HEK293T (cell line): Measurements from ENCODE around the gene VILL.

Experiments
- CTCF ChIA-PET: fragments of 350-600 bp; formaldehyde crosslinking; extraction: SDS; loops from one replicate; lab custom pipeline; 2021; ENCODE audit warnings: antibody characterized with exemption, inconsistent platforms; lab: Yijun Ruan, JAX
- POLR2A ChIA-PET: fragments of 350-600 bp; formaldehyde crosslinking; extraction: SDS; loops from one replicate; lab custom pipeline; 2020; ENCODE audit warnings: antibody characterized with exemption, inconsistent platforms; lab: Yijun Ruan, JAX
- DNase-seq: peaks from one replicate; pipeline ENCODE4 v3.0.0; 2012; ENCODE audit warnings: mixed read lengths; ENCODE audit errors: extremely low spot score
- ARNT ChIP-seq: fragments of 450-650 bp; IDR thresholded peaks from 2 replicates; pipeline ENCODE4 v1.6.1; 2017; ENCODE audit warnings: mild to moderate bottlenecking
- BHLHE40 ChIP-seq: fragments of 450-650 bp; IDR thresholded peaks from 2 replicates; pipeline ENCODE4 v1.6.1; 2016; ENCODE audit warnings: mild to moderate bottlenecking, moderate library complexity, borderline replicate concordance
- CTBP1 ChIP-seq: fragments of 450-650 bp; IDR thresholded peaks from 2 replicates; pipeline ENCODE4 v1.6.1; 2016; ENCODE audit warnings: borderline replicate concordance
- ELF4 ChIP-seq: fragments of 450-650 bp; IDR thresholded peaks from 2 replicates; pipeline ENCODE4 v1.6.1; 2017; ENCODE audit warnings: antibody characterized with exemption
- FOXA1 ChIP-seq: fragments of 450-650 bp; IDR thresholded peaks from 2 replicates; pipeline ENCODE4 v1.6.1; 2016; ENCODE audit warnings: mild to moderate bottlenecking
- FOXK2 ChIP-seq: fragments of 450-650 bp; IDR thresholded peaks from 2 replicates; pipeline ENCODE4 v1.6.1; 2016; ENCODE audit warnings: mild to moderate bottlenecking
- FOXM1 ChIP-seq: fragments of 450-650 bp; IDR thresholded peaks from 2 replicates; pipeline ENCODE4 v1.6.1; 2017; ENCODE audit warnings: mild to moderate bottlenecking, borderline replicate concordance
- HDGF ChIP-seq: fragments of 450-650 bp; IDR thresholded peaks from 2 replicates; pipeline ENCODE4 v1.6.1; 2017; ENCODE audit warnings: antibody characterized with exemption, borderline replicate concordance
- L3MBTL2 ChIP-seq: fragments of 450-650 bp; conservative IDR thresholded peaks from 2 replicates; pipeline ENCODE4 v1.6.1; 2016; ENCODE audit warnings: mild to moderate bottlenecking
- LEF1 ChIP-seq: fragments of 450-650 bp; IDR thresholded peaks from 2 replicates; pipeline ENCODE4 v1.6.1; 2017; ENCODE audit warnings: mild to moderate bottlenecking, borderline replicate concordance
- NFRKB ChIP-seq: fragments of 450-650 bp; IDR thresholded peaks from 2 replicates; pipeline ENCODE4 v1.6.1; 2016; ENCODE audit warnings: mild to moderate bottlenecking, moderate library complexity
- PKNOX1 ChIP-seq: fragments of 450-650 bp; IDR thresholded peaks from 2 replicates; pipeline ENCODE4 v1.6.1; 2016
- SP1 ChIP-seq: fragments of 450-650 bp; IDR thresholded peaks from 2 replicates; pipeline ENCODE4 v1.6.1; 2017
- SUZ12 ChIP-seq: fragments of 450-650 bp; IDR thresholded peaks from 2 replicates; pipeline ENCODE4 v1.6.1; 2016; ENCODE audit warnings: mild to moderate bottlenecking
- TARDBP ChIP-seq: fragments of 450-650 bp; IDR thresholded peaks from 2 replicates; pipeline ENCODE4 v1.6.1; 2016
- ZNF384 ChIP-seq: fragments of 450-650 bp; IDR thresholded peaks from 2 replicates; pipeline ENCODE4 v1.6.1; 2016

Gene VILL

DNA sequence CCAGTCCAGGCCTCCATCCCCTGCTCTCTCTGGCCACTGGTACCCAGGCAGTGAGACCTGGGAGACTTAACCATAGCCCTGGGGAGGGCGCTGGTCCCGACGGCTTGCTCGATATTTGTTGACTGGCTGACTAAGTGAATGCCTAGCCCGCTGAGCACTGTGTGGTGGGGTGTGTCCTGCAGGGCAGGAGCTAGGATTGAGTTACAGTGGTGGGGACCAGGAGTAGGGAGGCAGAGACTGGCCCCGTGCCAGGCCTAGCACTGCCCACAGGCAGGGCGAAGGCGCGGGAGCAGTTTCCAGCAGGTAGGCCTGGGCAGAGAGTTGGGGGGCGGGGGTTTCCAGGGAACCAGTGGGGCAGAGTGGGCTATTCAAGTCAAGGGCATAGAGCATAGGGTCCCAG lies at the start of gene VILL:
VILL (plus strand) TSS at position 260 of the 400 bp plus-strand sequence. CDS start 2,887 bp downstream, outside the sequence.
- DNase-seq = no peak
- TF ChIP-seq ELF4 (no peak), BHLHE40 (no peak), FOXM1 (no peak), FOXK2 (no peak), CTBP1 (no peak), HDGF (no peak), ARNT (no peak), LEF1 (no peak), TARDBP (no peak), FOXA1 (no peak), ZNF384 (no peak), SUZ12 (no peak), NFRKB (no peak), SP1 (no peak)
- CTCF ChIA-PET = no interaction called here
- POLR2A ChIA-PET = no interaction called here

GRCh38 chr3:37941608-37942508 lies 48.7 kb upstream of the VILL start:
- POLR2A ChIA-PET = no interaction called here
- no peak for DNase-seq
- CTCF ChIA-PET = no interaction called here
- TF ChIP-seq SP1 (no peak), PKNOX1 (no peak), L3MBTL2 (no peak), SUZ12 (no peak), FOXK2 (no peak)

GRCh38 chr3:37942646-37943045 lies 47.9 kb upstream of the VILL start:
- CTCF ChIA-PET = no interaction called here
- POLR2A ChIA-PET = no interaction called here
- TF ChIP-seq BHLHE40 = no peak
- no peak for TF ChIP-seq FOXA1
- TF ChIP-seq ARNT = no peak
- no peak for TF ChIP-seq NFRKB
- no peak for TF ChIP-seq L3MBTL2
- no peak for TF ChIP-seq TARDBP
- no peak for TF ChIP-seq SP1
- no peak for TF ChIP-seq HDGF
- TF ChIP-seq ZNF384 = no peak
- TF ChIP-seq CTBP1 = no peak
- TF ChIP-seq SUZ12 = no peak
- no peak for TF ChIP-seq ELF4
- no peak for TF ChIP-seq LEF1
- no peak for DNase-seq

DNA sequence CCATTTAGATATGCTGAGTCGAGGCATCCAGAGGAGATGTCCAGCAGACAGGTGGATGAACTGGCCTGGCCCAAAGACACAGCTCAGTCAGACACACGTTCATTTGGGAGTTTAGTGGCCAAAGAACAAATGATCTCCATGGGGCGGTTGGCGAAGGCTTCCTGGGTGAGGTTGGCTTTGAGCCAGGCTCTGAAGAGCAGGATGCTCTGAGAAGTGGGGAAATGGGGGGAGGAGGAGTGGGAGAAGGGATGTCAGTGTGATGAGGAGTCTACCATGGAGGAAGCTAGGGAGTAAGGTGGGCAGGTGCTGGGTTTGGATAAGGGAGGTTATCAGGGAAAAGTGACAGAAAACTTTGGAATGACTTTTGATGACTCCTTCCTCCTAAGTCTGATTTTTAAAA lies 47.5 kb upstream of the VILL start:
- ChIA-PET POLR2A (no interaction called here), CTCF (no interaction called here)
- no peak for DNase-seq
- TF ChIP-seq TARDBP (no peak), PKNOX1 (no peak), HDGF (no peak), LEF1 (no peak), FOXK2 (no peak), FOXA1 (no peak), BHLHE40 (no peak), NFRKB (no peak), CTBP1 (no peak), ARNT (no peak), ELF4 (no peak), SP1 (no peak), L3MBTL2 (no peak), ZNF384 (no peak)

GRCh38 chr3:37943631-37944314 lies 46.8 kb upstream of the VILL start:
- no peak for DNase-seq
- POLR2A ChIA-PET = no interaction called here
- TF ChIP-seq HDGF (no peak), PKNOX1 (no peak), ARNT (no peak), SP1 (no peak), CTBP1 (no peak), FOXA1 (no peak), ZNF384 (no peak), SUZ12 (no peak), NFRKB (no peak)
- CTCF ChIA-PET = no interaction called here

GRCh38 chr3:37944391-37944842 lies 46.2 kb upstream of the VILL start:
- DNase-seq = no peak
- CTCF ChIA-PET = no interaction called here
- TF ChIP-seq BHLHE40 (no peak), TARDBP (no peak), SP1 (no peak), FOXA1 (no peak), ZNF384 (no peak), LEF1 (no peak), SUZ12 (no peak), ELF4 (no peak), NFRKB (no peak), HDGF (no peak), CTBP1 (no peak)
- POLR2A ChIA-PET = no interaction called here
